Liver (tissue), 9 donors: ENCODE measurements around the gene DARS1. TPM values are rescaled to one million over a fixed set of nuclear protein-coding genes. Genes with fewer than 3 reads are reported as not detected.

Source experiments
- DNase-seq: peaks from one replicate; pipeline ENCODE4 v3.0.0-alpha.2; 2017; ENCODE audit warnings: low spot score
- H3K27ac ChIP-seq, 2 donors: one replicate each; pipeline ENCODE4 v1.7.0; 2013; ENCODE audit warnings: inconsistent platforms in 2 of 2, low read length in 2 of 2, control low read depth in 1 of 2, low read depth in 1 of 2, mild to moderate bottlenecking in 1 of 2
- H3K27me3 ChIP-seq, 4 donors: one replicate each; pipeline versions ENCODE4 v1.6.1 to v1.7.0; 2013; ENCODE audit warnings: low read length in 3 of 4, inconsistent platforms in 1 of 4, mild to moderate bottlenecking in 1 of 4, moderate library complexity in 1 of 4; ENCODE audit not compliant: control insufficient read depth in 4 of 4, insufficient read depth in 4 of 4
- H3K36me3 ChIP-seq, 4 donors: one replicate each; pipeline versions ENCODE4 v1.6.1 to v1.7.0; 2013; ENCODE audit warnings: low read length in 3 of 4, mild to moderate bottlenecking in 3 of 4, low read depth in 1 of 4, moderate library complexity in 1 of 4; ENCODE audit not compliant: control insufficient read depth in 4 of 4, insufficient read depth in 3 of 4
- H3K4me1 ChIP-seq, 4 donors: one replicate each; pipeline versions ENCODE4 v1.6.1 to v1.7.0; 2013; ENCODE audit warnings: low read length in 3 of 4, mild to moderate bottlenecking in 3 of 4, moderate library complexity in 1 of 4; ENCODE audit not compliant: control insufficient read depth in 4 of 4, insufficient read depth in 4 of 4
- H3K4me3 ChIP-seq, 3 donors: one replicate each; pipeline versions ENCODE4 v1.6.1 to v1.7.0; 2013; ENCODE audit warnings: low read length in 3 of 3, control low read depth in 1 of 3, low read depth in 1 of 3, mild to moderate bottlenecking in 1 of 3
- H3K9ac ChIP-seq, 2 donors: one replicate each; pipeline ENCODE4 v1.7.0; 2013; ENCODE audit warnings: low read length in 2 of 2, mild to moderate bottlenecking in 2 of 2, moderate library complexity in 2 of 2, control low read depth in 1 of 2, low read depth in 1 of 2
- H3K9me3 ChIP-seq, 4 donors: one replicate each; pipeline versions ENCODE4 v1.6.1 to v1.7.0; 2013; ENCODE audit warnings: low read length in 3 of 4; ENCODE audit not compliant: control insufficient read depth in 4 of 4
- EGR1 ChIP-seq, 2 donors: IDR thresholded peaks; 2 replicates each; pipeline ENCODE4 v1.6.1; 2016 to 2018; ENCODE audit warnings: antibody characterized with exemption in 2 of 2, low read depth in 2 of 2
- GABPA ChIP-seq, 2 donors: IDR thresholded peaks in 1 of 2; conservative IDR thresholded peaks in 1 of 2; 2 replicates each; pipeline ENCODE4 v1.6.1; 2016; ENCODE audit warnings: antibody characterized with exemption in 2 of 2, mild to moderate bottlenecking in 1 of 2, moderate library complexity in 1 of 2
- HNF4A ChIP-seq, 2 donors: conservative IDR thresholded peaks; 2 replicates each; pipeline ENCODE4 v1.6.1; 2016; ENCODE audit warnings: antibody characterized with exemption in 2 of 2, mild to moderate bottlenecking in 2 of 2
- HNF4G ChIP-seq: IDR thresholded peaks from 2 replicates; pipeline ENCODE4 v1.6.1; 2016; ENCODE audit warnings: antibody characterized with exemption
- JUND ChIP-seq, 2 donors: IDR thresholded peaks; 2 replicates each; pipeline ENCODE4 v1.6.1; 2016; ENCODE audit warnings: antibody characterized with exemption in 2 of 2
- MAX ChIP-seq: IDR thresholded peaks from 2 replicates; pipeline ENCODE4 v1.6.1; 2016; ENCODE audit warnings: antibody characterized with exemption
- RAD21 ChIP-seq, 2 donors: IDR thresholded peaks; 2 replicates each; pipeline ENCODE4 v1.6.1; 2016; ENCODE audit warnings: antibody characterized with exemption in 2 of 2, mild to moderate bottlenecking in 2 of 2
- REST ChIP-seq: IDR thresholded peaks from 2 replicates; pipeline ENCODE4 v1.6.1; 2016; ENCODE audit warnings: antibody characterized with exemption, mild to moderate bottlenecking
- RXRA ChIP-seq, 2 donors: IDR thresholded peaks; 2 replicates each; pipeline ENCODE4 v1.6.1; 2017 to 2018; ENCODE audit warnings: antibody characterized with exemption in 2 of 2, mild to moderate bottlenecking in 1 of 2
- TAF1 ChIP-seq: conservative IDR thresholded peaks from 2 replicates; pipeline ENCODE4 v1.6.1; 2016; ENCODE audit warnings: antibody characterized with exemption, mild to moderate bottlenecking
- YY1 ChIP-seq: IDR thresholded peaks from 2 replicates; pipeline ENCODE4 v1.6.1; 2016; ENCODE audit warnings: antibody characterized with exemption, mild to moderate bottlenecking
- ZBTB33 ChIP-seq: IDR thresholded peaks from 2 replicates; pipeline ENCODE4 v1.6.1; 2016; ENCODE audit warnings: antibody characterized with exemption
- WGBS: extraction: QIAGEN DNeasy Blood & Tissue Kit; methylation state at CpG from one replicate; pipeline ENCODE4 v1.1.7; 2013; 5-methylcytosine and 5-hydroxymethylcytosine counted together
- polyA plus RNA-seq, 2 donors: library from polyadenylated mRNA; stranded (reverse) in 1 of 2; unstranded in 1 of 2; fragments of 200-250 nt in 1 of 2; fragments of >200 nt in 1 of 2; fragmentation: Nextera tagmentation in 1 of 2; extraction: Ambion mirVana in 1 of 2; gene quantifications; one replicate each; pipeline versions ENCODE4 v1.2.1 to v1.2.3, GENCODE V29; 2013 to 2015
- total RNA-seq, 2 donors: library from RNA; depleted of rRNA; stranded (reverse); fragments of >200 nt; gene quantifications; one replicate each; pipeline ENCODE4 v1.2.3, GENCODE V29; 2014
- TF ChIP-seq, protein P1 (sequence below): IDR thresholded peaks from 2 replicates; pipeline ENCODE4 v1.6.1; 2016; ENCODE audit warnings: antibody characterized with exemption
- donor health status: healthy.
- donor health status: healthy.
- donor health status: healthy.
- donor health status: healthy.
- donor health status: healthy.

The DARS1 gene
- total and polyA plus RNA-seq, 4 donors = 25.0 to 44.1 (median 32.6) TPM

DNA sequence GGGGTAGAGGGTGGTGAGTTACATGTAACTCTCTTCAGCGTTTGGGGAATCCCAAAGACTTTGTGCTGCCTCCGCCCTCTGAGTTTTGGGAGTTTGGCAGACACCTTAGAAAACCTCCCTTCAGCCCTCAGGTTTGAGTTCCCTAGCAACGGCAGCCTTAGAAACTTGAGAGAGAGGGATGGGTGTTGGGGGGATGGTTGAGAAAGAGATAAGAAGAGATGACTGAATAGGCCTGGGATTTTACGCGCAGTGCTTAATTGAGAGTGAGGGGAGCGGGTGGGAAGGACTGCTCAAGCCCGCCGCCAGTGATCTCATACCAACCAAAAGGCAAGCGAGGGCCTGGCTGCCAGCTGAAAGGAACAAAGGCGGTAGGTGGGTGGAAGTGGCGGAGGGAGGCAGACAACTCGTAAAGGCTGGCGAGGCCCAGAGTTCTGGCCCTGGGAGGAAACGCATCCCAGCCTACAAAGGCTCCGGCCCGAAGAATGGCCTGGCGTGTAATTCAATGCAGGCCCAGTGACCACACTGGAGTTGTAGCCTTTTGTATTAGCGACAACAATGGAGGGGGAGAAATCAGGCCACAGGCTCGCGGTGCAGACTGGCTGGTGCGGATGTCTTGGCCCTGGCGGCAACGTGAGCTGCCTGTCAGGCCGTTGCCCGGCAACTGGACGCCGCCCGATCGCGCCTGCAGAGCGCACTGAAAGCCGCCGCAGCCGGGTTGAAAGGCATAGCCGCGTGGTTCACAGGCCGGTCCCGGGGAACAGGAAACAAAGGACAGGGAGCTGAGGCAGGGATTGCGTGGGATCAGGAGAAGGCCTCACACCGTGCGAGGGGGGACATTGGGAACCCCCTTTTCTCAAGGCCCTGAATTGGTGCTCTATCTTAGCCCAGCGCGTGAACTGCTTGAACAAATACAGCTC lies 39.9 kb upstream of the DARS1 start:
- peak; percentile 55 for DNase-seq
- Histone ChIP-seq H3K36me3 (no peaks in the 10 kb centered on the region), H3K27me3 (peaks cover 0 to 2% (median 0%) of the 10 kb centered on the region in 4 donors), H3K4me1 (no peaks in the 10 kb centered on the region), H3K9me3 (no peaks in the 10 kb centered on the region), H3K4me3 (no peak overlapping the region), H3K9ac (no peak overlapping the region), H3K27ac (no peak overlapping the region)
- 36% methylated on average over 43 of the region's 43 CpGs for WGBS
- TF ChIP-seq RXRA (IDR thresholded peaks at IDR 0.05) (no peak), EGR1 (IDR thresholded peaks at IDR 0.05; ENCODE audit: low read depth in 2 of 2) (no peak), REST (no peak), TAF1 (no peak), HNF4G (no peak), GABPA (IDR thresholded peaks at IDR 0.05 in 1 of 2, conservative IDR thresholded peaks at IDR 0.05 in 1 of 2) (no peak)
- TF ChIP-seq, protein P1, sequence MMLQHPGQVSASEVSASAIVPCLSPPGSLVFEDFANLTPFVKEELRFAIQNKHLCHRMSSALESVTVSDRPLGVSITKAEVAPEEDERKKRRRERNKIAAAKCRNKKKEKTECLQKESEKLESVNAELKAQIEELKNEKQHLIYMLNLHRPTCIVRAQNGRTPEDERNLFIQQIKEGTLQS = no peak

DNA sequence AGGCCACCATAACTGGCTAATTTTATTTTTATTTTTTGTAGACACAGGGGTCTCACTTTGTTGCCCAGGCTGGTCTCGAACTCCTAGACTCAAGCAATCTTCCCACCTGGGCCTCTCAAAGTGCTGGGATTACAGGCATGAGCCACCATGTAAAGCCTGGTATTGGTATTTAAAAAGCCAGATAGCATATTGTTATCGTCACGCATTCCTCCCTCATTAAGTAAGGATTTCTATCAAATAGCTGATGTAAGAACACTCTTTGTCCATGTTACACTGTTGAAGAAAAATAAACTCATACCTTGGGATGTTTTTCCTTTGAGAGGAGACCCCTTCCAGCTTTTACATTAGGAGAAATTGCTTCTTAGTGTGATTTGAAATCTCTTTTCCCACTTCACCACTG lies 39.2 kb upstream of the DARS1 start:
- Histone ChIP-seq H3K9ac (no peak overlapping the region), H3K4me1 (no peaks in the 10 kb centered on the region), H3K9me3 (no peaks in the 10 kb centered on the region), H3K4me3 (no peak overlapping the region), H3K27ac (no peak overlapping the region), H3K27me3 (peaks cover 0 to 2% (median 0%) of the 10 kb centered on the region in 4 donors), H3K36me3 (no peaks in the 10 kb centered on the region)
- TF ChIP-seq HNF4A (conservative IDR thresholded peaks at IDR 0.05) (no peak), TAF1 (no peak), YY1 (no peak)
- TF ChIP-seq, protein P1 = no peak
- no peak for DNase-seq
- 97% methylated on average over 3 of the region's 3 CpGs for WGBS

DNA sequence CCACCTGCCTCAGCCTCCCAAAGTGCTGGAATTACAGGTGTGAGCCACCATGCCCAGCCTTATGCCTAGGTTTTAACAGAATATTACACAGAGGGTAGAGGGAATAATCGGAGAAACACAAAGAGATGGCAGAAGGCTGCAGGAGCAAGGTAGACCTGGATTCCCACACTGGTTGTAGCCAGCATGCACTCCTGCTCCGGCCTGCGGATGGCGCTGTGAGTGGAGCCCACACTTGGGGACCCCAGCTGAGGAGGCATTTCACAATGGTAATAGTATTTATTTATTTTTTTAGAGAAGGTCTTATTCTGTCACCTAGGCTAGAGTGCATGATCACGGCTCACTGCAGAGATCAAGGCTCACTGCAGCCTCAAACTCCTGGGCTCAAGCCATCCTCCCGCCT lies 38.8 kb upstream of the DARS1 start:
- H3K36me3 ChIP-seq = no peaks in the 10 kb centered on the region
- 93% methylated on average over 6 of the region's 6 CpGs for WGBS
- no peaks in the 10 kb centered on the region for H3K9me3 ChIP-seq
- no peaks in the 10 kb centered on the region for H3K4me1 ChIP-seq
- TF ChIP-seq MAX (no peak), REST (no peak), YY1 (no peak), RAD21 (IDR thresholded peaks at IDR 0.05) (no peak), HNF4A (conservative IDR thresholded peaks at IDR 0.05) (no peak), JUND (IDR thresholded peaks at IDR 0.05) (no peak), GABPA (IDR thresholded peaks at IDR 0.05 in 1 of 2, conservative IDR thresholded peaks at IDR 0.05 in 1 of 2) (no peak), ZBTB33 (no peak)
- TF ChIP-seq, protein P1 = no peak
- H3K27ac ChIP-seq = no peak overlapping the region
- peaks cover 0 to 2% (median 0%) of the 10 kb centered on the region in 4 donors for H3K27me3 ChIP-seq
- H3K4me3 ChIP-seq = no peak overlapping the region
- no peak overlapping the region for H3K9ac ChIP-seq
- no peak for DNase-seq
